Fibroblast of pulmonary artery (primary cell): ENCODE measurements around the gene PODNL1.

Experiments
- DNase-seq: peaks from one replicate; pipeline ENCODE4 v3.0.0-alpha.2; 2010; ENCODE audit warnings: low read depth
- H3K4me3 ChIP-seq: replicated peaks from 2 replicates; pipeline ENCODE4 v1.5.1; 2011; ENCODE audit warnings: low read depth, mild to moderate bottlenecking, control low read depth, low read length, moderate library complexity
- CTCF ChIP-seq: IDR thresholded peaks from 2 replicates; pipeline ENCODE4 v1.5.1; 2011; ENCODE audit warnings: mild to moderate bottlenecking, control low read depth, low read length, inconsistent platforms; ENCODE audit errors: missing control alignments

PODNL1 gene

GRCh38 chr19:13902993-13903555 is 35.1 kb downstream of the PODNL1 start:
- TF ChIP-seq CTCF = peak; percentile 38
- peak; percentile 20 for DNase-seq
- H3K4me3 ChIP-seq = no peak overlapping the region

- TF ChIP-seq CTCF = no peak
- DNase-seq = no peak
- no peak overlapping the region for H3K4me3 ChIP-seq
Observed at GRCh38 chr19:13899912-13900584, 38.2 kb downstream of the PODNL1 start.

DNA sequence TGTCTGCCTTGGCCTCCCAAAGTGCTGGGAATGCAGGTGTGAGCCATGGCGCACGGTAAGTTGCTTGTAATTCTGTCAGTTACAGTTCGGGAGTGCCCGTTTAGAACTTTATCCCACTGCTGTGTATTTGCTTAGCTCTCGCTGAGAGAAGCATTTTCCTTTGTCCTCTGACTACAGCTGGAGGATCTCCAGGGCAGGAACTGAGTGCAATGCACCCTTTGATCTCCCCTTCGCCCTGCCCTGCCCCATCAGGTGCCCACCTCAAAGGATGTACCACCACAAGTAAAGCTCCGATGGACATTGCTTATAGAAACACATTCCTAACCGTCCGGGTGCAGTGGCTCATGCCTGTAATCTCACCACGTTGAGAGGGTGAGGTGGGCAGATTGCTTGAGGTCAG is 38.8 kb downstream of the PODNL1 start:
- H3K4me3 ChIP-seq = no peak overlapping the region
- no peak for TF ChIP-seq CTCF
- DNase-seq = no peak

DNA sequence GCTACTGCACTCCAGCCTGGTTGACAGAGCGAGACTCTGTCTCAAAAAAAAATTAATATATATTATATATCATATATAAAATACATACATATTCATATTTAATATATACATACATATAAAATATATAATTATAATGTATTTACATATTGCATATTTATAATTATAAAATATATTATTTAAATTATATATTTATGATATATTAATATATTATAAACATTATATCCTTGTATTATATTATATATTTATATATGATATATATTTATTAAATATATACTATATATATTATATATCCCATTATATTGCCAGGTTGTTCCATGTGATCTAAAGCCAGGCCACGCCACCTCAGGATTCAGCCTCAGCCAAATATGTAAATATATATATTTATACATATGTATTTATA is 42.0 kb downstream of the PODNL1 start:
- no peak overlapping the region for H3K4me3 ChIP-seq
- no peak for DNase-seq
- TF ChIP-seq CTCF = no peak

GRCh38 chr19:13894552-13894951 is 43.7 kb downstream of the PODNL1 start:
- DNase-seq = no peak
- no peak overlapping the region for H3K4me3 ChIP-seq
- TF ChIP-seq CTCF = no peak

DNA sequence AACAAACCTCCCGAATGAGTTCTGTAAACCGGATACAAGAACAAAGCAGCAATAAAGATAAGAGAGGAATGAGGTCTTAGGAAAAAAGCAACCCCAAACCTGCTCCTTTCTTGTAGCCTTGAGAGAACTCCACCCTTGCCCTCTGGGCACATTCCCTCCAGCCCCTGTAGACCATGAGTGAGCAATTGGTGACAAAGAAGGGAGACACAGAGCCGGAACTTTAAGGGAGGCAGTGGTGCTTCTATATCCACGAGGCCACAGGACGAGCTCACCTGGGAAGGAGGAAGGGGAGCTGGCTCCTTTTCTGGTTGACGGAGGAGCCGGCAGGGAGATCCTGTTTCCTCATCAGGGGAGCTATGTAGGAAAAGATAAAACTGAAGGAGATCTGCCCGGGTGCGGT is 45.3 kb downstream of the PODNL1 start:
- TF ChIP-seq CTCF = no peak
- H3K4me3 ChIP-seq = no peak overlapping the region
- no peak for DNase-seq

- TF ChIP-seq CTCF = no peak
- DNase-seq = no peak
- no peak overlapping the region for H3K4me3 ChIP-seq
Observed at GRCh38 chr19:13890136-13890535, 48.1 kb downstream of the PODNL1 start.
